Measurements from ENCODE around the gene BTBD1. TPM values are rescaled to one million over a fixed set of nuclear protein-coding genes. Genes with fewer than 3 reads are reported as not detected.

BTBD1 gene
- total RNA-seq, 1 experiment from 2014 or later, result 80.0 TPM

- TF ChIP-seq ATF3 (IDR thresholded peaks at IDR 0.05) (no peak), ZFX (IDR thresholded peaks at IDR 0.05) (no peak), SP1 (IDR thresholded peaks at IDR 0.05; ENCODE audit: low read depth) (no peak), ELF1 (IDR thresholded peaks at IDR 0.05; ENCODE audit: borderline replicate concordance, low read depth) (no peak), MAX (IDR thresholded peaks at IDR 0.05) (no peak), CEBPB (IDR thresholded peaks at IDR 0.05; ENCODE audit: low read depth) (no peak), RAD21 (IDR thresholded peaks at IDR 0.05; ENCODE audit: low read depth) (no peak), ZBTB33 (IDR thresholded peaks at IDR 0.05; ENCODE audit: extremely low read depth, insufficient replicate concordance, low read length) (no peak)
Measured at GRCh38 chr15:83108266-83109219, 41.5 kb upstream of the BTBD1 start (continued).

GRCh38 chr15:83107841-83108181 lies 40.8 kb upstream of the BTBD1 start:
- Histone ChIP-seq H3K9ac (ENCODE audit: low read length) (no peak overlapping the region), H3K9me2 (ENCODE audit: insufficient read depth) (no peaks in the 10 kb centered on the region), H3K4me3 (replicated peaks in 1 of 2; ENCODE audit: low read depth in 1 of 2, low read length in 2 of 2) (no peak overlapping the region), H3K9me3 (ENCODE audit: control insufficient read depth in 1 of 2, insufficient read depth in 1 of 2, low read depth in 1 of 2, low read length in 2 of 2) (no peaks in the 10 kb centered on the region), H2AFZ (ENCODE audit: low read depth, low read length, poor library complexity, severe bottlenecking) (no peak overlapping the region), H4K20me1 (ENCODE audit: insufficient read depth) (no peaks in the 10 kb centered on the region), H3K27me3 (ENCODE audit: insufficient read depth, low read length) (no peaks in the 10 kb centered on the region; the same call in 1 of the 2 replicates), H3K4me1 (ENCODE audit: control insufficient read depth in 1 of 2, insufficient read depth in 2 of 2, low read length in 2 of 2) (no peaks in the 10 kb centered on the region), H3K79me2 (ENCODE audit: insufficient read depth, low read length) (no peaks in the 10 kb centered on the region), H3K36me3 (ENCODE audit: control insufficient read depth in 1 of 2, insufficient read depth in 2 of 2, low read length in 2 of 2) (no peaks in the 10 kb centered on the region), H3K4me2 (ENCODE audit: low read length) (no peak overlapping the region), H3K27ac (ENCODE audit: low read depth, low read length) (no peak overlapping the region)
- ChIA-PET RAD21 (ENCODE audit: low non-redundant PET in 1 of 2, low total read pairs in 2 of 2, uncharacterized antibody in 2 of 2, unreplicated experiment in 2 of 2) (no interaction called here), POLR2A (no interaction called here), CTCF (no interaction called here)
- TF ChIP-seq CEBPB (IDR thresholded peaks at IDR 0.05; ENCODE audit: low read depth) (no peak), ZBTB33 (IDR thresholded peaks at IDR 0.05; ENCODE audit: extremely low read depth, insufficient replicate concordance, low read length) (no peak), ZNF274 (IDR thresholded peaks at IDR 0.05; ENCODE audit: low read depth, low read length) (no peak), CBX3 (IDR thresholded peaks at IDR 0.05; ENCODE audit: low read depth) (no peak), FOSL1 (IDR thresholded peaks at IDR 0.05; ENCODE audit: low read depth) (no peak), SIN3A (IDR thresholded peaks at IDR 0.05; ENCODE audit: low read depth) (no peak), ZFX (IDR thresholded peaks at IDR 0.05) (no peak), REST (IDR thresholded peaks at IDR 0.05; ENCODE audit: low read depth) (no peak), SRF (IDR thresholded peaks at IDR 0.05; ENCODE audit: low read depth) (no peak)
- intact Hi-C loops (cut with micrococcal nuclease), result no loop called here
- DNase-seq (ENCODE audit: low read depth, low spot score), result no peak
- ATAC-seq, result no peak
- no TSS peak for BruUV-seq (replicated peaks)

Data from HCT116 (cell line).